IPS-18c (cell line): Measurements from ENCODE around the gene NSG1.
"Not testable (repeated sequence)": the region's sequence is repeated elsewhere in the genome, so short reads cannot be mapped to it uniquely, and the experiment has no call there.

ENCODE experiments used
- H3K4me3 ChIP-seq: 2 replicates; pipeline ENCODE4 v1.7.0; 2013; ENCODE audit warnings: low read depth, mild to moderate bottlenecking, low read length, moderate library complexity; ENCODE audit not compliant: insufficient read depth
- H3K9me3 ChIP-seq: one replicate; pipeline ENCODE4 v1.6.1; 2013; ENCODE audit warnings: mild to moderate bottlenecking, low read length, moderate library complexity; ENCODE audit not compliant: control insufficient read depth, insufficient read depth

Gene NSG1

DNA sequence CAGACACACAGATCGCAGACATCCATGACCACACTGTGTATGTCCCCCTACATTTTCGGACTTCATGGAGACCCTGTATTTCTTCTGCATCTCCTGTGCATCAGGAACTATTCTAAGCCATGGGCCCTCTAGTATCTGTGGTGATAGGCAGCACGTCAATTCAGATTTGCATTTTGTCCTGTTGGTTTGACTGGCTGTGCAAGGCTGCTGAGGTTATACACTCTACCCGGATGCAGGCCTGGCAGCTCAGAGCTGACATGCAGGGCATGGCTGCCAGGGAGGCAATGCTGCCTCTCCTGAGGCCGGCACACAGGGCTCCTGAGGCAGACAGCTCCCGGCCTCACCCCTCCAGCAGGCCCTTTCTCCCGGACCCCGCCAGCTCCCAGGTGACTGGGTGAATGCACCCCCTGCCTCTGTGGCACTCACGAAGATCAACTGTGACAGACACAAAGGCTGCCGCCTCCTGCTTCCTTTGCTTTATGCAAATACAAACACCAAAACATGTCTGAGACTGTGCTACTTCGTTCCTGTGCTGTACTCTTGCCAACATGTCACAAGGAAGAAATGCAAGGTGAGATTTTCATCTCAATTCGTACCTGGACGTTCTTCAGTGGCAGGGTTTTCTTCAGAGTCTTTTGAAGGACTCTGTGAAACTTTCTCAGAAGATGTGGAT, 51.0 kb downstream of the NSG1 start:
- no peak overlapping the region for H3K4me3 ChIP-seq
- no peaks in the 10 kb centered on the region for H3K9me3 ChIP-seq

DNA sequence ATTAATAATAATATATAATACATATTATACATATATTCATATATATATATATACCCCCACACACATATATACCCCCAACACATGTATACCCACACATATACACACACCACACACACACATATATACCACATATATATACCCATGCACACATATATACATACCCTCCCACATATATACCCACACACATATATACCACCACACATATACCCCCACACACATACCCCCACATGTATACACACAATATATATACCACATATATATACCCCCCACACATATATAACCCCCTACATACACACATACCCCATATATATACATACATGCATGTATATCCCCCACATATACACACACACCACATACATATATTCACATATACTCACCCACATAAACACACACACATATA, 52.0 kb downstream of the NSG1 start:
- Histone ChIP-seq H3K9me3 (no peaks in the 10 kb centered on the region), H3K4me3 (no peak overlapping the region)

DNA sequence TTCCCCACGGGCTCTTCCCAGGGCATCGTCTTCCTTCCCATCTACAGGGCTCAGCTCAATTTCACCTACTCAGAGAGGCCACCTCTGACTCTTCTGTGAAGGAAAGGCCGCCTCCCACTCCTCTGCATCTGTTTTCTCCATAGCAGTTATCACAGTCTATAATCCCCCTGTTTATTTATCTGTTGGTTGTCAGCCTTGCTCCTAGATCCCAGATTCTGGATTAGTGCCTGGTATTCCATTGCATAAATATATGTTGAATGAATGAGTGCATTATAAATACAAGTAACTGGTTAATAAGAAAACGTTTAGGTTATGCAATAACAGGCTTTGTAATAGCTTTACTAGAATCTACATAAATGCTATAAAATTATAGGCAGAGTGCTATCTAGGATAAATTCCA, 52.9 kb downstream of the NSG1 start:
- no peak overlapping the region for H3K4me3 ChIP-seq
- no peaks in the 10 kb centered on the region for H3K9me3 ChIP-seq

DNA sequence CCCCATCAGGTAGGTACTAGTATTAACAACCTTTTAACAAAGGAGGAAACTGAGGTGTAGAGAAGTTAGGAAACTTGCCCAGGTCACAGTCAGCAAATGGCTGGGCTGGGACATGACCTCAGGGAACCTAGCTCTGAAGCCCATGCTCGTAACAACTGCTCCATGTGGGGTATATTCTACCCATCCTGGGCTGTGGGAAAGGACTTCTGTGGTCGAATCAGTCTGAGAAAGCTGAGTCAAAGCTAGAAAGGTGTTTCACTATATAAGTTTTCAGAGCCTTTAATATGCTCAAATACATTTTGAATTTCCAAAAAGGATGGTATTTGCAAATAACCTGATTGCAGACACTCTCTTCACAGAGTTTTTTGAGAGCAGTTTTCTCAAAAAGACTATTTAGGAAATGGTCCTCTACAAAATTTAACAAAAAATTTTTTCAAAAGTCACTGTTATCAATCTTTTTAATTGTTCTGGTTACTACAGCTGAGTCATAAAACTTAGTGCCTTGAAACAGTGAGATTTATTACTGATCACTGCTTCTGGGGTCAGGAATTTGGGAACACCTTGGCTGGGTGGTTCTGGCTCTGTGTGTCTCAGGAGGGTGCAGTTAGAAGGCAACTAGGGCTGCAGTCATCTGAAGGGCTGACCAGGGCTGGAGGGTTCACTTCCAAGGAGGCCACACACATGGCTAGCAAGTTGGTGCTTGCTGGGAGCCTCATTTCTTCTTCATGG, 53.6 kb downstream of the NSG1 start:
- Histone ChIP-seq H3K9me3 (no peaks in the 10 kb centered on the region), H3K4me3 (no peak overlapping the region)

DNA sequence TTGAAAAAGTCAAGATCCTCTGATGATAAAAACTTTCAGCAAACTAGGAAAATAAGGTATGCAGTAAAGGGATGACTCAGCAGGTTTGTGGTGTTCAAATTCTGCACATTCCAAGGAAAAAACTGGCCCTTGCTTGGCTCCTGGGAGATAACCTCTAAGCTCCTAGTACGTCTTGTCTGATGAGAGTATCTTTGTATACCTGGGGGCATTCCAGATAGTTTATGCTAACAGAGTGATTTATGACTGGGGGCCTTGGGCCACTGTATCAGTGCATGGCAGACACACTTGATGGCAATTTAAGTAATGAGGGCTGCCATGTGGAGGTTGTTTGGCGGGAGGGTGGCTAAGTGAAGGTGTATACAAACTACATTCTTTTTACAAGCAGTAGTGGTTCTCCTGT, 56.9 kb downstream of the NSG1 start:
- H3K9me3 ChIP-seq: no peaks in the 10 kb centered on the region
- no peak overlapping the region for H3K4me3 ChIP-seq

DNA sequence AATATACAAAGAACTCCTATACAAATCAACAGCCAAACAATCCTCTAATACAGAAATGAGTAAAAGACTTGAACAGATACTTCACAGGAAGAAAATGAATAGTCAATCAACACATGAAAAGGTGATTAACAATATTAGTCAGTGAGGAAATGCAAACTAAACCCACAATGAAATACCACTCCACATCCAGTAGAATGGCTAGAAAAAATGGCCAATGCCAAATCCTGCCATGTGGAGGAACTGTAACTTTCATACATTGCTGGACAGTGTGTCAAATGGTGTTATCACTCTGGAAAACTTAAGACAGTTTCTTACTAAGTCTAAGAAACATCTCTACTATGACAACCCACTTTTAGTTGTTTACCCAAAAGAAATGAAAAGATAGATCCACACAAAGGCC, 59.5 kb downstream of the NSG1 start:
- Histone ChIP-seq H3K4me3 (no peak overlapping the region), H3K9me3 (no peaks in the 10 kb centered on the region)

DNA sequence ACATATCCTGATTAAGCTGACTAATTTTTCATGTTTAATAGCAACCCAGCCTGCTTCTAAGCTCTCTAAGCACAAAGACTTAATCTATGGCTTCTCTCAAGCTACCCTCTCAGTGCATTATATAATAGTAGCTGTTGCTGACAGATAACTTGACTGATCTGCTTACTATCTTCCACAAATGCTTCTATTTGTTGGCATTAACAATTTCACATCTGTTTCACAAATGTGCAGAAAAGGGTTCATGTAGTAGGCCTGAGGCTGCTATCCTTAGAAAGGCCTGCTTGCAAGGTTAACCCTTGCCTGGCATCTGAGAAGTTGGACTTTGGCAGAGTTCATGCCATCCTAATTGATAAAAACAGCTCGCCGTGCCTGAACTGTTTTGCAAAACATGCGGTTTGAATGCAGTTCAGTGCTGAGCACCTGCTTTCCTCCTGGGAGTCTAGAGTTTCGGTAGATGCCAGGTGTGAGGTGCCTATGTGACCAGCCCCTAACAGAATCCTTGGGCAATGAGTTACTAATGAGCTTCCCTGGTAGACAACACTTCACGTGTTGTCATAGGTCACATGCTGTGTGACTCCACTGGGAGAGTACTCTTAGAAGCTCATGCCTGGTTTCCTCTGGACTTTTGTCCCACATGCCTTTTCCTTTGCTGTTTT, 68.4 kb downstream of the NSG1 start:
- H3K4me3 ChIP-seq: no peak overlapping the region
- no peaks in the 10 kb centered on the region for H3K9me3 ChIP-seq

DNA sequence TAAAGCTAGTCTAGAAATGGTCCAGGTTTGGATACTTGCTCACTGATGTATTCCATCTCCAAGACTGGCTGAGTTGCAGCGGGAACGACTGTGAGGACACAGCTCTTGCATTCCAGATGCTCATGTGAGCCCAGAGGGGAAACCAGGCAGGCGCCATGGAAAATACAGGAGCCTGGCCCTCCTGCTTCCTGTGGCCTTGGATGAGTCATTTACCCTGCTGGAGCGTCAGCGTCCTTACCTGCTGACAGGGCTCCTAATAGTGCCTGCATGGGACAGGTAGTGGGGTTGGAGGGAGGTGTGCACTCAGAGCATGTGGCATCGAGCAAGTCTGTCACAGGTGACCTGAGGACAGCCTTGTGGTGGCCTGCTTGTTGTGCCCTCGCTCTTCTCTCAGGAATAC, 69.4 kb downstream of the NSG1 start:
- H3K4me3 ChIP-seq: no peak overlapping the region
- no peaks in the 10 kb centered on the region for H3K9me3 ChIP-seq

DNA sequence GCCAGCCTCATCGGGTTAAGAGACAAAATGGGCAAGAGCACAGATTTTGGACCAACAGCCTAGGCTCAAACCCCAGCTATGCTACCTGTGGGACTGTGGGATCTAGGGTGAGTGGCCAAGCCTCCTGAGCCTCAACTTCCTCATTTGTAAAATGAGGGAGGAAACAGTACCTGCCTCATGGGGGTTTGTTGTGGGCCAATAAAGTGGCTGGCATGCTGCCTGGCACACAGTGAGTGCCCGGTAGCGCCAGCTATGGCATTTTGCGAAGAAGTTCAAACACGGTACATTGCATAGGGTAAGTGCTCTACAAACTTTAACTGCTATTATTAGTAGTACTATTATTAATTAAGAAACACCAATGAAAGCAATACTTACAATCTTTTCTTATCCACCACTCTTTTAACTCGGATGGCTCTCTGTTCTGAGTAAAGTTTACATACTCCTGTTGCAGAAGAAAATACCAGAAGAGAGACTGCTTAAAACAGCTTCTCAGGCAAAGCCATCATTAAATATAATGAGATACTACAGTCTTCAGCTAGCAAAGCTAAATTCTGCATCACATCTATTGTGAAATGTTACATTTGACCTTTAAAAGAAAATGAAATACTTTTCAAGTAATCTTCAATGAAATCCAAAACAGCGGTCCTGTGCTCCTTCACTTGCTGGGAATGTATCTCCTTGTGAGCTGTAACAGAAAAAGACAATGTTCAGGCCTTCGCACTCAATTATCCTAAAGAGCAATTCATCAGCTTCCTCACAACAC, 70.1 kb downstream of the NSG1 start:
- no peak overlapping the region for H3K4me3 ChIP-seq
- no peaks in the 10 kb centered on the region for H3K9me3 ChIP-seq

DNA sequence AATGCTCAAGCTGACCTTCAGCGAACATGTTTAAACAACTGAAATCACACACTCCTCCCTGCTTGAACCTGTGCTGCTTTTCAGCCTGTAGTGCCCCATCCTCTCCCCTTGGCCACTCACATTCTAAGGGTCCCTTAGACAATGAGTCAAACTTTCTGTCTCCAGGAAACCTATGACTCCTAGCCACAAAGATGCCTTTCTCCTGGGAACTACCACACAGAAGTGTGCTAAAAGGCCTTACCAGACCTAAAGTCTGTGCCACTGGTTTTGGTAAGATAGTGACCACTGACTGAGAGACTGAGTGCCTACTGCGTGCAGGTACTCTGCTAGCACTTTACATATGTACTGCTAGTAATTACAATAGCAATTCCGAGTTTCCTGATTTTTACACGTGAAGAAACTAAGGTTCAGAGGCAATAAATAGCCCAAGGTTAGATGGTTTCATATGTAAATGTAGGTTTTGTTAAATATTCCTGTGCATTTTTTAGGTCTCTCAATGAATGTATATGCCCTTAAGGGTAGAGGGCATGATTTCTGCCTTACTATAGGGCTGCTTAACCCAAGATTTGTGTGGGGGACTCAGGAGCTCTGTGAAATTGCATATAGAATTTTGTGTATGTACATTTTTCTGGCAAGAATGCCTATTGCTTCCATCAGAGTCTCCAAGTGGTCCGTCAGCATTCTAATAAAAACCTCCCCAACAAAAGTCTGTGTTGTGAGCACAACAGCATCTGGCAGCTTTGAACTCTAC, 71.1 kb downstream of the NSG1 start:
- no peaks in the 10 kb centered on the region for H3K9me3 ChIP-seq
- H3K4me3 ChIP-seq: no peak overlapping the region

DNA sequence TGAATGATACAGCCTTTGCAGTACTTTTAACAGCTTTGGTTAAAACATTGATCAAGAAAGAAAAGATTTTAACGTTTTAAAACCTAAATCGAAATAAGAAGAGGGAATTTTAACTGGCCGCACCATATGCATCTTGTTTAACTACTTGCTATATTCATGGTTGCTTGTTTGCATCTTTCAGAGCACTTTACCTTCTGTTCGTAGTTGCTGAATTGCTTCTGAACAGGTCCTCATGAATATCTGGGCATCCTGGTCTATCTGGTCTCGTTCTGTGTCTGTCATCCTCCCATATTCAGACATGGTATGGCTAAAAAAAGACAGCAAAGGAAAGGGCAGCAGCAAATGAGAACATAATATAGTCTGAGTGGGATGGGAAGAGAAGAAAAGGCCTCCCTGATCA, 72.3 kb downstream of the NSG1 start:
- Histone ChIP-seq H3K4me3 (no peak overlapping the region), H3K9me3 (no peaks in the 10 kb centered on the region)

DNA sequence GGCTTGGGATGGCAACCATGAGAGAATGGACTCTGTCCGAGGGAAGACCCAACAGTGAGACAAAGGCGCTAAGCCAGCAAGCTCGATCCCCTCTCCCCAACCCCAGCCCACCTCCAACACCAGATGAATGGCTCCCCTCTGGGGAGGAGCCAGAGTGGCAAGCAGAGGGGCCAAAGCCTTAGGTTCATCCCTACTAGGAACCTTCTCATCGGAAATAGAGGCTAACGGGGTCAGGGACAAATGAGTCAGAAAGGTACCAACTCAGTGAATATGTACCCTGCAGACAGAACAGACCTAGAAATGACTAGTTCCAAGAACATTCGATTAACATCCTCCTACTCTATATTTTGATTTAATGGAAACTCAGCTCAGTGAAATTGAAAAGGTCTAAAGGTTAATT, 73.9 kb downstream of the NSG1 start:
- H3K4me3 ChIP-seq: no peak overlapping the region
- no peaks in the 10 kb centered on the region for H3K9me3 ChIP-seq

DNA sequence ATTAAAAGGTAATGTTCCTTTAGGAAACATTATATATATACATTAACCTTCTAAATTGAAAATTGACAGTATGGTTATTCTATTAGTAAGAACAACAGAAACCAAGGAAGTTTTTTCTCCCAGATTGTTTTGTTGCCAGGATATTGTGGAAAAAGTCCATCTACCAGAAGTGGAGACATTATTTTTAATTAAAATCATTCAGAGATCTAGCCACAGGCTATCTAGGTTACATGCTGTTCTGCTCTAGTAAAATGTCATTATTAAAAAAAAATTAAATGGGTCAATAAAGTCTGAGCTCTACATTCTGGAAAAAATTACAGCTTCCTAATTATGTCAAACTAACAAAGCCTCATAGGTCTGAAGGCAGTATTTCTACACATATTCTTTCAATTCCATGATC, 74.3 kb downstream of the NSG1 start:
- no peaks in the 10 kb centered on the region for H3K9me3 ChIP-seq

DNA sequence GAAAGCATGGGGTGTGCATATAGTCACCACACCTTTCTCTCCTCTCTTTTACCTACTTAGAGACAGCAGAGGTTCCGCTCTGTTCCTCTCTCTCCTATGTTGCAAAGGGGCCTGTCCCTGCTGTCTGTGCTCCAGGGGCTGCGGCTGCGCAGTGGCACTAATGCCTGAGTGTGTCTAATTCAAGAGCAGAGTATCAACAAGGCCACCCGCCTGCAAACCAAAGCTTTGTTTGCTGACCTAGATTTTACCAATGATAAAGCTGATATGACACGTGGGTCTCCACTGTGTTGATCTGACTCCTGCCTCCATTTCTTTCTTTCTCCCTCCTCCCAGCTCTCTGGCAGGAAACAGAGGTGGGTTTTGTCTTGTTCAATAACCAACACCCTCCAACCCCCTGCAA, 74.9 kb downstream of the NSG1 start:
- Histone ChIP-seq H3K9me3 (no peaks in the 10 kb centered on the region), H3K4me3 (no peak overlapping the region)

More for the DNA sequence above, 74.3 kb downstream of the NSG1 start:
- no peak overlapping the region for H3K4me3 ChIP-seq

DNA sequence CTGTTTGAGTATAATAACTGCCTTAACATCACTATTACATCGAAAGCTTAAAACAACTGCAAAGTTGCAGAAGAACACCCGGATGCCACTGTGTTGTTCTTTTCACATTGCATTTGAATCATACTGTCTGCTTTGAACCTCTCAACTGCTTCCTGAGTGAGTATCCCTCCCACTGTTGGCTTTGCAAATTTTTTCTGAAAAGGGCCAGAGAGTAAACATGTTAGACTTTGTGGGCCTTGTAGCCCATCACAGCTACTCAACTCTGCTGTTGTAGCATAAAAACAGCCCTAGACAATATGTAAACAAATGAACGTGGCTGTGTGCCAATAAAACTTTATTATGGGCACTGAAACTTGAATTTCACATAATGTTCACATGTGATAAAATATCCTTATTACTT, 76.1 kb downstream of the NSG1 start:
- Histone ChIP-seq H3K4me3 (no peak overlapping the region), H3K9me3 (no peaks in the 10 kb centered on the region)

DNA sequence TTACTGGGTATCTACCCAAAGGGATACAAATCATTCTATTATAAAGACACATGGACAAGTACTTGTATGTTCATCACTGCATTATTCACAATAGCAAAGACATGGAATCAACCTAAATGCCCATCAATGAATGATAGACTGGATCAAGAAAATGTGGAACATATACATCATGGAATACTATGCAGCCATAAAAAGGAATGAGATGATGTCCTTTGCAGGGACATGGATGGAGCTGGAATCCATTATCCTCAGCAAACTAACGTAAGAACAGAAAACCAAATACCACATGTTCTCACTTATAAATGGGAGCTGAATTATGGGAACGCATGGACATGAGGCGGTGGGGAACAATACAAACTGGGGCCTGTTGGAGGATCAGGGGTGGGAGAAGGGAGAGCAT, 78.3 kb downstream of the NSG1 start:
- not testable (repeated sequence) for H3K9me3 ChIP-seq, H3K4me3 ChIP-seq
